ENCODE data around the gene CHRNB2.

DNA sequence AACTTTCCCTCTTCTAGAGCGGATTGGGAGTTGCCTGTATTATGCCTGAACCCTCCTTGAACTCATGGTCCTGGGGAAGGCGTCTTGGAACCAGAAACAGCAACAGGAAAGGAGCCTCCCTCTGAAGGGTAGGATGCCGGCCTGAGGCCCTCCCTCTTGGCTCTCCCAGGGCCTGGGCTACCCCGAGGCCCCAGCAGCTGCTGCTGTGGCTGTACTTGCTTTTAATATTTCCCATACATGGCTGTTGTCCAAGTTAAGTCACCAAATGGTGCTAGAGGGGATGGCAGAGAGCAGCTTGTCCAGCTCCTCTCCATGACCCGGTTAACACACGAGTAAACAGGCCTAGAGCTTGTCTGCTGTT lies 10.5 kb downstream of the CHRNB2 start:
- TF ChIP-seq EZH2 (IDR thresholded peaks at IDR 0.05; ENCODE audit: borderline replicate concordance), result no peak
- TF ChIP-seq, protein P1, sequence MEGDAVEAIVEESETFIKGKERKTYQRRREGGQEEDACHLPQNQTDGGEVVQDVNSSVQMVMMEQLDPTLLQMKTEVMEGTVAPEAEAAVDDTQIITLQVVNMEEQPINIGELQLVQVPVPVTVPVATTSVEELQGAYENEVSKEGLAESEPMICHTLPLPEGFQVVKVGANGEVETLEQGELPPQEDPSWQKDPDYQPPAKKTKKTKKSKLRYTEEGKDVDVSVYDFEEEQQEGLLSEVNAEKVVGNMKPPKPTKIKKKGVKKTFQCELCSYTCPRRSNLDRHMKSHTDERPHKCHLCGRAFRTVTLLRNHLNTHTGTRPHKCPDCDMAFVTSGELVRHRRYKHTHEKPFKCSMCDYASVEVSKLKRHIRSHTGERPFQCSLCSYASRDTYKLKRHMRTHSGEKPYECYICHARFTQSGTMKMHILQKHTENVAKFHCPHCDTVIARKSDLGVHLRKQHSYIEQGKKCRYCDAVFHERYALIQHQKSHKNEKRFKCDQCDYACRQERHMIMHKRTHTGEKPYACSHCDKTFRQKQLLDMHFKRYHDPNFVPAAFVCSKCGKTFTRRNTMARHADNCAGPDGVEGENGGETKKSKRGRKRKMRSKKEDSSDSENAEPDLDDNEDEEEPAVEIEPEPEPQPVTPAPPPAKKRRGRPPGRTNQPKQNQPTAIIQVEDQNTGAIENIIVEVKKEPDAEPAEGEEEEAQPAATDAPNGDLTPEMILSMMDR (IDR thresholded peaks at IDR 0.05; ENCODE audit: poor library complexity), result no peak
- no peak for TF ChIP-seq EZH2phosphoT487 (IDR thresholded peaks at IDR 0.05; ENCODE audit: low read depth, severe bottlenecking, unreplicated experiment)
